Type B pancreatic cell (in vitro differentiated cells): ENCODE measurements around the gene EPM2A. TPM values are rescaled to one million over a fixed set of nuclear protein-coding genes. Genes with fewer than 3 reads are reported as not detected.

Source experiments
- DNase-seq: peaks from one replicate; pipeline ENCODE4 v3.0.0; 2021; ENCODE audit warnings: mixed read lengths; ENCODE audit not compliant: unreplicated experiment; ENCODE audit errors: extremely low spot score
- H3K27ac Mint-ChIP-seq: 2 replicates; pipeline ENCODE4 v1.8.0; 2021; ENCODE audit warnings: mild to moderate bottlenecking, mixed read lengths
- H3K27me3 Mint-ChIP-seq: 2 replicates; pipeline ENCODE4 v1.8.0; 2021; ENCODE audit warnings: mixed read lengths
- H3K36me3 Mint-ChIP-seq: 2 replicates; pipeline ENCODE4 v1.8.0; 2021; ENCODE audit warnings: mixed read lengths
- H3K4me1 Mint-ChIP-seq: one replicate; pipeline ENCODE4 v1.8.0; 2021; ENCODE audit warnings: mixed read lengths; ENCODE audit not compliant: unreplicated experiment
- H3K4me3 Mint-ChIP-seq: 2 replicates; pipeline ENCODE4 v1.8.0; 2021; ENCODE audit warnings: mild to moderate bottlenecking, mixed read lengths
- H3K9me3 Mint-ChIP-seq: 2 replicates; pipeline ENCODE4 v1.8.0; 2021; ENCODE audit warnings: mixed read lengths
- CTCF ChIP-seq: fragments of 200-600 bp; sonication (generic); conservative IDR thresholded peaks from 2 replicates; pipeline ENCODE4 v1.5.0; 2021; ENCODE audit warnings: antibody characterized with exemption, mild to moderate bottlenecking
- long read RNA-seq: library from polyadenylated mRNA; unstranded; transcript quantifications from one replicate; pipeline ENCODE4 v2.0.0, GENCODE V29; 2020
- total RNA-seq: library from RNA; stranded (reverse); gene quantifications from 2 replicates; pipeline ENCODE4 v1.2.1, GENCODE V29; 2021; ENCODE audit warnings: low replicate concordance

Gene EPM2A
- 6.0 and 7.5 TPM in 2 replicates for total RNA-seq
- long read RNA-seq, full-length matches to known transcripts = 3 of 3 reads
- long read RNA-seq, partial matches to known transcripts = 0 of 3 reads
- long read RNA-seq, other reads (novel, unspliced or antisense) = 0 of 3 reads

GRCh38 chr6:145735356-145736165 is at the start of gene EPM2A:
Gene EPM2A, minus strand, starts transcription at chr6:145735520. Its CDS starts 22 bp downstream, at chr6:145735498.
- peak within 1 kb of the TSS; percentile 97 for H3K4me3 Mint-ChIP-seq
- DNase-seq = peak; percentile 87
- peak within 1 kb of the TSS; percentile 99 for H3K27ac Mint-ChIP-seq
- peaks cover 7% of the 10 kb centered on the region for H3K9me3 Mint-ChIP-seq
- peaks cover 10% of the 10 kb centered on the region for H3K4me1 Mint-ChIP-seq
- H3K36me3 Mint-ChIP-seq = peaks cover 4% of the 10 kb centered on the region
- TF ChIP-seq CTCF = no peak
- H3K27me3 Mint-ChIP-seq = no peaks in the 10 kb centered on the region

- no peaks in the 10 kb centered on the region for H3K4me1 Mint-ChIP-seq
- DNase-seq = no peak
- H3K9me3 Mint-ChIP-seq = peaks cover 25% of the 10 kb centered on the region
- H3K27me3 Mint-ChIP-seq = no peaks in the 10 kb centered on the region
- H3K4me3 Mint-ChIP-seq = no peak overlapping the region
- H3K27ac Mint-ChIP-seq = no peak overlapping the region
- no peak for TF ChIP-seq CTCF
- H3K36me3 Mint-ChIP-seq = peaks cover 30% of the 10 kb centered on the region
These were observed 49.4 kb upstream of the EPM2A start for GRCh38 chr6:145784683-145785082.

- no peak for DNase-seq
- Mint-ChIP-seq H3K27ac (no peak overlapping the region), H3K27me3 (no peaks in the 10 kb centered on the region), H3K4me1 (no peaks in the 10 kb centered on the region), H3K9me3 (peaks cover 17% of the 10 kb centered on the region), H3K36me3 (peaks cover 22% of the 10 kb centered on the region), H3K4me3 (no peak overlapping the region)
- TF ChIP-seq CTCF = no peak
These were observed 48.5 kb upstream of the EPM2A start for GRCh38 chr6:145783796-145784195.

GRCh38 chr6:145772846-145773245 is 37.5 kb upstream of the EPM2A start:
- TF ChIP-seq CTCF = no peak
- Mint-ChIP-seq H3K4me1 (no peaks in the 10 kb centered on the region), H3K36me3 (no peaks in the 10 kb centered on the region), H3K27ac (no peak overlapping the region), H3K4me3 (no peak overlapping the region), H3K9me3 (peaks cover 12% of the 10 kb centered on the region), H3K27me3 (no peaks in the 10 kb centered on the region)
- DNase-seq = no peak

- DNase-seq = no peak
- Mint-ChIP-seq H3K27me3 (no peaks in the 10 kb centered on the region), H3K4me3 (no peak overlapping the region), H3K36me3 (no peaks in the 10 kb centered on the region), H3K4me1 (no peaks in the 10 kb centered on the region), H3K9me3 (no peaks in the 10 kb centered on the region), H3K27ac (no peak overlapping the region)
- TF ChIP-seq CTCF = no peak
These were observed 30.1 kb upstream of the EPM2A start for GRCh38 chr6:145765449-145765848.
